Peyer's patch (tissue), 4 donors: ENCODE results near the gene TIAL1. TPM values are rescaled to one million over a fixed set of nuclear protein-coding genes. Genes with fewer than 3 reads are reported as not detected.
A peak's percentile ranks its signal among the peaks of the same experiment; 100 is the strongest.

ENCODE experiments used
- DNase-seq, 3 donors: peaks; one replicate each; pipeline ENCODE4 v3.0.0-alpha.2; 2017 to 2019
- H3K27ac ChIP-seq, 4 donors: fragments of 200-600 bp; sonication (generic); one replicate each; pipeline ENCODE4 v1.5.1; 2016 to 2019
- H3K27me3 ChIP-seq, 2 donors: fragments of 200-600 bp; sonication (generic); one replicate each; pipeline ENCODE4 v1.5.1; 2019
- H3K36me3 ChIP-seq, 3 donors: fragments of 200-600 bp; sonication (generic); one replicate each; pipeline ENCODE4 v1.5.1; 2016 to 2019
- H3K4me1 ChIP-seq, 4 donors: fragments of 200-600 bp; sonication (generic); one replicate each; pipeline ENCODE4 v1.5.1; 2016 to 2019
- H3K4me3 ChIP-seq, 4 donors: fragments of 200-600 bp; sonication (generic); 1 replicate in 3 of 4; 2 replicates in 1 of 4; pipeline ENCODE4 v1.5.1; 2016 to 2019; ENCODE audit warnings: mild to moderate bottlenecking in 1 of 4
- H3K9me3 ChIP-seq, 4 donors: fragments of 200-600 bp; sonication (generic); one replicate each; pipeline ENCODE4 v1.5.1; 2016 to 2019; ENCODE audit warnings: mild to moderate bottlenecking in 1 of 4
- CTCF ChIP-seq, 6 experiments: fragments of 450-650 bp in 4 of 6; fragments of 200-600 bp in 2 of 6; sonication (generic) in 1 of 6; IDR thresholded peaks; one replicate each; pipeline ENCODE4 v1.5.1; 2017 to 2019; ENCODE audit warnings: antibody characterized with exemption in 6 of 6, mild to moderate bottlenecking in 3 of 6, moderate library complexity in 1 of 6
- POLR2A ChIP-seq, 2 donors: fragments of 450-650 bp; IDR thresholded peaks; one replicate each; pipeline ENCODE4 v1.5.1; 2017; ENCODE audit warnings: antibody characterized with exemption in 2 of 2, mild to moderate bottlenecking in 2 of 2, moderate library complexity in 2 of 2
- total RNA-seq, 4 donors: library from RNA; depleted of rRNA; stranded (reverse); fragments of >200 nt; gene quantifications; one replicate each; pipeline ENCODE4 v1.1.0, GENCODE V29; 2016

Gene TIAL1
- total RNA-seq, 4 donors from 2014 or later: 58.4 to 103 (median 79.7) TPM

DNA sequence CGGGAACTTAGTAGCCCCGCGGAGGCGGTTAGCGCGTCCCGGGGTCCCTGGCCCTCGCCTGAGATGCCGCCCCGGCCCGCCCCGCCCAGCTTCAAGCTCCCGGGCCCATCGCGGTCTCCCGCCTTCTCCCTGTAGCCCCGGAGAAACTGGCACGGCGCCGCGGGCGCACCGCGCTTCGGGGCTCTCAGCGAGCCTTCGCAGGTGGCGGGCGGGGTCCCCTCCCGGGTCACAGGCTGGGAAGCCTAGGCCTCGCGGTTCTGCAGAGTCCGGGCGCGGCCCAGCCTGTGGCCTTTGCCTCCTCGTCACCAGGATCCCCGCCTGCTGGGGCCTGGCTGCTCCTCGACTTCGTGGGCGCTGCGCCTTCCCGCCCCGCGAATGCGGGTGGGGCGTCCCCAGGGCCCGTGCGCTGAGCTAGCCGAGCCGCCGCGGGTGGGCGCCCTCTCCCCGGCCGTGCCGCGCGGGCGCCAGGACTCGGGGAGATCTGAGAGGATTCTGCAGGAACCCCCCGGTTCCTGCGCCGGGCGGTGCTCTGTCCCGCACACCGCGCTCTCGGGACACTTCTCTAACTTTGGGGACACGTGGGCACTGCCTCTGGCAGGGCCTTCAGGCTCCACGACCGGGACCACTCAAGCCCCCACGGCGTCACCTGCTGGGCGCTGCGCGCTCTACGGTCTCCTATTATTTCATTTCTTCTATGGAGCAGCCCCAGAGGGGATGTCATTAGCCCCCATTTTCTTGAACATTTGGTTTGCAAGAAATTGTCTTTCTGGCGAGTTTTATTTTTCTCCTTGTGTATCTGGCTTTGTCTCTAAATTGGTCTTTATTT lies 53.6 kb downstream of the TIAL1 start:
- peak overlapping the region; percentile 75 to 93 (median 82) for H3K27ac ChIP-seq
- DNase-seq: peak; percentile 75 to 84 (median 80)
- peaks cover 0 to 31% (median 5%) of the 10 kb centered on the region in 4 donors for H3K4me1 ChIP-seq

GRCh38 chr10:119542357-119542987 lies 54.3 kb downstream of the TIAL1 start, which contains the start of gene RGS10:
Gene RGS10 (minus strand): TSS chr10:119542719. CDS start chr10:119542638, 81 bp downstream.
- H3K27ac ChIP-seq: peak within 1 kb of the TSS; percentile 75 to 93 (median 82)
- TF ChIP-seq CTCF (IDR thresholded peaks at IDR 0.05) (peak in 1 of 6 experiments; percentile 12), POLR2A (IDR thresholded peaks at IDR 0.05) (peak; percentile 57 to 60)

More for the DNA sequence above, 53.6 kb downstream of the TIAL1 start:
- H3K36me3 ChIP-seq: no peaks in the 10 kb centered on the region
- H3K4me3 ChIP-seq: peak overlapping the region; percentile 66 to 91 (median 71)
- no peaks in the 10 kb centered on the region for H3K9me3 ChIP-seq
- H3K27me3 ChIP-seq: no peaks in the 10 kb centered on the region
- peak in 1 of 2 donors; percentile 1 for TF ChIP-seq POLR2A (IDR thresholded peaks at IDR 0.05)
- TF ChIP-seq CTCF (IDR thresholded peaks at IDR 0.05): peak; percentile 24 to 80 (median 44)

DNA sequence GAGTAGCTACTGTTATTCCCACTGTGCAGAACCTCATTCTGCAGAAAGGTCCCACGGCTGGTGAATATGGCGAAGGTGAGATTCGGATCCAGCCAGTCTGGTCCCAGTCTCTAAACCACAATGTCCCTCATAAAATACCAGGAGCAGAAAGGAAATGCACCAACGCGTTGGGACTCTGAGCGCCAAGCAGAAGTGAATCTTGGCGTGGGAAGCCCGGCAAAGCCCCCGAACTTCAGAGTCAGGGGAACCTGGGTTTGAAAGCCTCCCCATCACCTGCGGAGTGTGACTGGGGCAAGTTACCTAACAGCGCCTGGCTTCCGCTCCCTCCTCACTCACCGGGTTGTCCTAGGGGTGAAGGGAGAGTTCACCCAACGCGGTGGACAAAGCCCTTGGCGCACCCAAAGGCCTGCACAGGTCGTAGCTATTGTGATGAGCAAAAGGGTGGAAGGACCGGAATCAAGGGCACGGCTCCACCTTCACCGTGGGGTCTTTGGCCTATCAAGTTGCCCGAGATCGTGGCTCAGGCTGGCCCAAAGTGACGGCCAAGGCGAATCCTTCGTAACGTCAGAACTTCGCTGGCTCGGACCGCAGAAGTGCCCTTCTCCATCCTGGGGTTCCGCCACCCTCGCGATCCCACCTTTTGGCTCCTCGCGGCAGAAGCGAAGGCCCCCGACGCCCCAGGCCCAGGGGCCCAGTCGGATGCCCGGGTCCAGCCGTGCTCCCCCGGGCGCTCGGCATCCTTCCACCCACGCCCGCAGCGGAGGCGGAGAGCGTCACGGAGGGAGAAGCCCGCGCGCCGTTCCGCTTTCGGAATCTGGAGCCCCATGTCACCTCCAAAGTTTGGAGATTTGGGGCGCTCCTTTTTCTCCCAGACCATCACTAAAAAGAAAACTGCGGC lies 55.1 kb downstream of the TIAL1 start:
- no peaks in the 10 kb centered on the region for H3K36me3 ChIP-seq
- peak overlapping the region; percentile 75 to 93 (median 82) for H3K27ac ChIP-seq
- no peaks in the 10 kb centered on the region for H3K9me3 ChIP-seq
- TF ChIP-seq POLR2A (IDR thresholded peaks at IDR 0.05): no peak
- no peak for TF ChIP-seq CTCF (IDR thresholded peaks at IDR 0.05)
- peak in 2 of 3 donors; percentile 57 to 66 for DNase-seq
- no peaks in the 10 kb centered on the region for H3K27me3 ChIP-seq
- peaks cover 0 to 36% (median 6%) of the 10 kb centered on the region in 4 donors for H3K4me1 ChIP-seq
- peak overlapping the region; percentile 66 to 91 (median 71) for H3K4me3 ChIP-seq

More at GRCh38 chr10:119542357-119542987, 54.3 kb downstream of the TIAL1 start, which contains the start of gene RGS10:
- Histone ChIP-seq H3K9me3 (no peaks in the 10 kb centered on the region), H3K4me3 (peak within 1 kb of the TSS; percentile 66 to 91 (median 71)), H3K27me3 (no peaks in the 10 kb centered on the region), H3K36me3 (no peaks in the 10 kb centered on the region), H3K4me1 (peaks cover 0 to 35% (median 6%) of the 10 kb centered on the region in 4 donors)
- peak; percentile 81 to 93 (median 84) for DNase-seq

- H3K27ac ChIP-seq: peak overlapping the region in 3 of 4 donors; percentile 81 to 93 (median 82)
- DNase-seq: peak in 1 of 3 donors; percentile 18
Observed at GRCh38 chr10:119541046-119541445, 55.7 kb downstream of the TIAL1 start.

More at GRCh38 chr10:119541046-119541445, 55.7 kb downstream of the TIAL1 start:
- H3K4me3 ChIP-seq: peak overlapping the region; percentile 66 to 91 (median 71)
- TF ChIP-seq CTCF (IDR thresholded peaks at IDR 0.05): no peak
- TF ChIP-seq POLR2A (IDR thresholded peaks at IDR 0.05): no peak
- no peaks in the 10 kb centered on the region for H3K36me3 ChIP-seq
- H3K4me1 ChIP-seq: peaks cover 0 to 43% (median 6%) of the 10 kb centered on the region in 4 donors
- H3K9me3 ChIP-seq: no peaks in the 10 kb centered on the region
- H3K27me3 ChIP-seq: no peaks in the 10 kb centered on the region
